IMR-90 (cell line): ENCODE measurements around the gene EML4. TPM values are rescaled to one million over a fixed set of nuclear protein-coding genes. Genes with fewer than 3 reads are reported as not detected.

Experiments
- ATAC-seq: fragments of 200-7000 bp; cut with Tn5 transposase; 2 replicates; pipeline ENCODE4 v1.9.1; 2020; ENCODE audit warnings: low read depth, mild to moderate bottlenecking, moderate library complexity
- BruUV-seq: library from RNA; stranded (reverse); fragments of 400-500 nt; replicated peaks from 2 replicates; lab custom pipeline; 2021; lab: Mats Ljungman, UMichigan
- CTCF ChIA-PET: fragments of 300-600 bp; formaldehyde crosslinking; extraction: SDS; loops from one replicate; lab custom pipeline; 2021; ENCODE audit warnings: antibody characterized with exemption; lab: Yijun Ruan, JAX
- POLR2A ChIA-PET: fragments of 300-600 bp; sonication (Branson Sonifier 250); formaldehyde crosslinking; loops from one replicate; lab custom pipeline; 2022; ENCODE audit warnings: antibody characterized with exemption; ENCODE audit not compliant: unreplicated experiment; lab: Charles Lee
- DNase-seq: peaks from one replicate; pipeline ENCODE4 v3.0.0; 2013
- H2AFZ ChIP-seq: replicated peaks from 2 replicates; pipeline ENCODE3; 2013; ENCODE audit warnings: low read length, mild to moderate bottlenecking; ENCODE audit not compliant: poor library complexity
- H2AK5ac ChIP-seq: 2 replicates; pipeline ENCODE4 v1.6.1; 2013; ENCODE audit warnings: low read depth, low read length, inconsistent platforms
- H2AK9ac ChIP-seq: replicated peaks from 2 replicates; pipeline ENCODE3; 2013; ENCODE audit warnings: mild to moderate bottlenecking, low read depth, low read length, moderate library complexity; ENCODE audit not compliant: poor library complexity
- H2BK120ac ChIP-seq: 2 replicates; pipeline ENCODE4 v1.6.1; 2013; ENCODE audit warnings: low read depth, low read length, inconsistent platforms
- H2BK15ac ChIP-seq: 3 replicates; pipeline ENCODE4 v1.6.1; 2013; ENCODE audit warnings: low read depth, low read length, inconsistent platforms
- H2BK20ac ChIP-seq: 2 replicates; pipeline ENCODE4 v1.6.1; 2013; ENCODE audit warnings: low read depth, mild to moderate bottlenecking, inconsistent platforms, low read length, moderate library complexity
- H2BK5ac ChIP-seq: 2 replicates; pipeline ENCODE4 v1.6.1; 2013; ENCODE audit warnings: mild to moderate bottlenecking, low read depth, low read length, inconsistent platforms; ENCODE audit not compliant: poor library complexity, severe bottlenecking
- H3K14ac ChIP-seq: replicated peaks from 2 replicates; pipeline ENCODE4 v1.6.1; 2013; ENCODE audit warnings: low read depth, low read length, inconsistent platforms
- H3K18ac ChIP-seq: 2 replicates; pipeline ENCODE4 v1.6.1; 2013; ENCODE audit warnings: low read depth, low read length, control low read depth
- H3K23ac ChIP-seq: 2 replicates; pipeline ENCODE4 v1.6.1; 2013; ENCODE audit warnings: low read depth, low read length, inconsistent platforms
- H3K27ac ChIP-seq: 2 replicates; pipeline ENCODE4 v1.5.1; 2013; ENCODE audit warnings: mild to moderate bottlenecking, control low read depth, low read length; ENCODE audit not compliant: insufficient read depth
- H3K27me3 ChIP-seq: 2 replicates; pipeline ENCODE4 v1.6.1; 2013; ENCODE audit warnings: low read length; ENCODE audit not compliant: control insufficient read depth, insufficient read depth
- H3K36me3 ChIP-seq: 2 replicates; pipeline ENCODE4 v1.6.1; 2013; ENCODE audit warnings: low read length, mixed read lengths; ENCODE audit not compliant: control insufficient read depth, insufficient read depth
- H3K4ac ChIP-seq: 2 replicates; pipeline ENCODE4 v1.6.1; 2013; ENCODE audit warnings: low read depth, low read length, inconsistent platforms
- H3K4me1 ChIP-seq: 2 replicates; pipeline ENCODE4 v1.6.1; 2013; ENCODE audit warnings: low read length, mixed read lengths; ENCODE audit not compliant: control insufficient read depth, insufficient read depth
- H3K4me2 ChIP-seq: 2 replicates; pipeline ENCODE4 v1.6.1; 2013; ENCODE audit warnings: low read depth, mild to moderate bottlenecking, control low read depth, low read length, moderate library complexity
- H3K4me3 ChIP-seq: 2 replicates; pipeline ENCODE4 v1.5.1; 2013; ENCODE audit warnings: low read depth, mild to moderate bottlenecking, control low read depth, low read length, moderate library complexity; ENCODE audit not compliant: insufficient read depth
- H3K56ac ChIP-seq: 2 replicates; pipeline ENCODE4 v1.6.1; 2013; ENCODE audit warnings: low read length, inconsistent platforms; ENCODE audit not compliant: insufficient read depth; ENCODE audit errors: extremely low read depth
- H3K79me1 ChIP-seq, 2 experiments: 2 replicates each; pipeline ENCODE4 v1.6.1; 2013; ENCODE audit warnings: low read length in 2 of 2, inconsistent platforms in 1 of 2, low read depth in 1 of 2
- H3K9ac ChIP-seq: 2 replicates; pipeline ENCODE4 v1.6.1; 2013; ENCODE audit warnings: low read depth, low read length, control low read depth
- H3K9me1 ChIP-seq: 2 replicates; pipeline ENCODE4 v1.6.1; 2013; ENCODE audit warnings: low read length, inconsistent platforms; ENCODE audit not compliant: insufficient read depth
- H3K9me3 ChIP-seq: 2 replicates; pipeline ENCODE4 v1.6.1; 2013; ENCODE audit warnings: low read length; ENCODE audit not compliant: control insufficient read depth, insufficient read depth
- H4K20me1 ChIP-seq: 2 replicates; pipeline ENCODE4 v1.6.1; 2013; ENCODE audit warnings: low read length, inconsistent platforms; ENCODE audit not compliant: insufficient read depth
- H4K5ac ChIP-seq: 2 replicates; pipeline ENCODE4 v1.6.1; 2013; ENCODE audit warnings: mild to moderate bottlenecking, low read depth, low read length, control low read depth
- H4K8ac ChIP-seq, 2 experiments: 2 replicates each; pipeline ENCODE4 v1.6.1; 2013; ENCODE audit warnings: low read depth in 2 of 2, low read length in 2 of 2, control low read depth in 1 of 2, inconsistent platforms in 1 of 2
- H4K91ac ChIP-seq: 2 replicates; pipeline ENCODE4 v1.6.1; 2013; ENCODE audit warnings: low read depth, low read length, inconsistent platforms; ENCODE audit not compliant: insufficient read depth
- MAZ ChIP-seq: IDR thresholded peaks from 2 replicates; pipeline ENCODE4 v1.6.1; 2012; ENCODE audit warnings: low read depth, mild to moderate bottlenecking, low read length, improper control_type of control experiment, moderate library complexity, borderline replicate concordance
- NFE2L2 ChIP-seq: fragments of 150-350 bp; IDR thresholded peaks from 2 replicates; pipeline ENCODE4 v1.6.1; 2016; ENCODE audit warnings: low read depth, mild to moderate bottlenecking, low read length
- SMC3 ChIP-seq: fragments of 150-350 bp; IDR thresholded peaks from 2 replicates; pipeline ENCODE4 v1.6.1; 2016; ENCODE audit warnings: low read depth, mild to moderate bottlenecking, antibody characterized with exemption, low read length, moderate library complexity
- WGBS, 2 experiments: methylation state at CpG; one replicate each; pipeline versions ENCODE4 v1.1.5 to v1.1.7; 2013; ENCODE audit warnings: missing lambda C conversion rate in 2 of 2; ENCODE audit not compliant: insufficient read length in 1 of 2; ENCODE audit errors: extremely low coverage in 2 of 2; 5-methylcytosine and 5-hydroxymethylcytosine counted together
- dilution Hi-C: fragments of 300-500 bp; cut with HindIII; formaldehyde crosslinking; loops from one replicate; pipeline ENCODE4 v1.14.3; 2018; ENCODE audit warnings: low sequenced_read_pairs; ENCODE audit not compliant: unreplicated experiment
- in situ Hi-C: fragments of 300-500 bp; cut with MboI; formaldehyde crosslinking; loops from 3 replicates; pipeline ENCODE4 v1.14.3; 2019; ENCODE audit warnings: low sequenced_read_pairs, inconsistent platforms, mixed read lengths
- intact Hi-C: fragments of 100-400 bp; cut with micrococcal nuclease; formaldehyde crosslinking; loops from 2 replicates; pipeline ENCODE4 v1.10.0; 2022
- polyA plus RNA-seq, 3 experiments: library from polyadenylated mRNA; depleted of rRNA; stranded (reverse); fragments of >200 nt; gene quantifications; 2 replicates each; pipeline ENCODE4 v1.2.3, GENCODE V29; 2012; ENCODE audit warnings: low replicate concordance in 1 of 3
- total RNA-seq: library from RNA; depleted of rRNA; stranded (reverse); fragments of >200 nt; gene quantifications from 2 replicates; pipeline ENCODE4 v1.2.3, GENCODE V29; 2012

Gene EML4
- total and polyA plus RNA-seq, 2 of the 4 experiments (the other 2 are of a cell fraction): 29.7 to 73.7 TPM

DNA sequence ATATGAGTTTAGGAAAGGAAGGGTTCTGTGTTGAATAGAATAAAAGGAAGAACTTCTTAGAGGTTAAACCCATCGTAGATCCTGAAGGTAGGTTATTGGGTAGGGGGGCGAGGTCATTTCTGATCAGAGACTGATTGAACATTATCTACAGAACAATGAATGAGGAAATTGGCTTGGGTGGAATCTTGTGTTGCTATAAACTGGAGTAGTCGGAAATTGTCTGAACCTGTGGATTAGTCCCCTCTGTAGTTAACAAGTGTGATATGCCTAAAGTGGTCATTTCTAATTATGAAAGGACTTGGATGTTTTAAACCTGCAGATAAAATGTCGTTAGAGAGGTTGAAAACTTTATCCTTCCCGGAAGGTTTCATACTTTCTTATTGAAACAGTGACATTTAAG is 42.1 kb downstream of the EML4 start:
- peaks cover 39 to 41% of the 10 kb centered on the region in 2 experiments for H3K79me1 ChIP-seq
- H3K9me3 ChIP-seq: no peaks in the 10 kb centered on the region
- no peak for TF ChIP-seq NFE2L2
- no peak for TF ChIP-seq MAZ
- TF ChIP-seq SMC3: no peak
- no peak for DNase-seq
- no peak for ATAC-seq
- no peak overlapping the region for H3K23ac ChIP-seq
- H3K4me2 ChIP-seq: no peak overlapping the region
- in situ Hi-C loops (no loop called here), intact Hi-C loops (no loop called here), dilution Hi-C loops (no loop called here)
- H3K9me1 ChIP-seq: peaks cover 2% of the 10 kb centered on the region; the same call in 1 of the 2 replicates
- no peak overlapping the region for H2BK120ac ChIP-seq
- peaks cover 8% of the 10 kb centered on the region for H3K4me1 ChIP-seq
- no peak overlapping the region for H2AK5ac ChIP-seq
- H3K36me3 ChIP-seq: no peaks in the 10 kb centered on the region
- H3K9ac ChIP-seq: no peak overlapping the region
- H2BK20ac ChIP-seq: no peak overlapping the region
- H2AFZ ChIP-seq: no peak overlapping the region
- no peak overlapping the region for H3K56ac ChIP-seq
- no peak overlapping the region for H2BK15ac ChIP-seq
- no peak overlapping the region for H3K14ac ChIP-seq
- no peak overlapping the region for H4K8ac ChIP-seq
- H4K91ac ChIP-seq: no peak overlapping the region
- H3K4me3 ChIP-seq: no peak overlapping the region
- H3K27me3 ChIP-seq: no peaks in the 10 kb centered on the region
- H2BK5ac ChIP-seq: no peak overlapping the region
- no peak overlapping the region for H3K18ac ChIP-seq
- CTCF ChIA-PET: no interaction called here
- no TSS peak for BruUV-seq
- POLR2A ChIA-PET: no interaction called here
- no peak overlapping the region for H2AK9ac ChIP-seq
- H3K27ac ChIP-seq: no peak overlapping the region
- H3K4ac ChIP-seq: no peak overlapping the region
- no peaks in the 10 kb centered on the region; the same call in 1 of the 2 replicates for H4K20me1 ChIP-seq
- 100% methylated on average over 1 of the region's 5 CpGs; no CpG with 5 or more reads in 1 of the 2 experiments for WGBS, 2 experiments
- H4K5ac ChIP-seq: no peak overlapping the region
